Esophagus muscularis mucosa (tissue), 4 donors: ENCODE measurements around the gene RND1. TPM values are rescaled to one million over a fixed set of nuclear protein-coding genes. Genes with fewer than 3 reads are reported as not detected.

Experiments
- DNase-seq: peaks from one replicate; pipeline ENCODE4 v3.0.0-alpha.2; 2017; ENCODE audit errors: extremely low spot score
- H3K27ac ChIP-seq, 4 donors: fragments of 200-600 bp; sonication (generic); replicated peaks in 1 of 4; 1 replicate in 3 of 4; 2 replicates in 1 of 4; pipeline ENCODE4 v1.5.1; 2016 to 2019; ENCODE audit warnings: mild to moderate bottlenecking in 1 of 4
- H3K27me3 ChIP-seq, 4 donors: fragments of 200-600 bp; sonication (generic); one replicate each; pipeline versions ENCODE4 v1.5.1 to v1.6.0; 2016 to 2019
- H3K36me3 ChIP-seq, 4 donors: fragments of 200-600 bp; sonication (generic); one replicate each; pipeline ENCODE4 v1.5.1; 2016 to 2019
- H3K4me1 ChIP-seq, 4 donors: fragments of 200-600 bp; sonication (generic); one replicate each; pipeline ENCODE4 v1.5.1; 2016 to 2019
- H3K4me3 ChIP-seq, 4 donors: fragments of 200-600 bp; sonication (generic); 1 replicate in 2 of 4; 2 replicates in 2 of 4; pipeline ENCODE4 v1.5.1; 2016 to 2019; ENCODE audit warnings: mild to moderate bottlenecking in 4 of 4, moderate library complexity in 1 of 4
- H3K9me3 ChIP-seq, 4 donors: fragments of 200-600 bp; sonication (generic); 1 replicate in 3 of 4; 2 replicates in 1 of 4; pipeline ENCODE4 v1.5.1; 2016 to 2019
- EP300 ChIP-seq: sonication (generic); formaldehyde crosslinking; IDR thresholded peaks from one replicate; pipeline ENCODE4 v1.6.1; 2017; ENCODE audit warnings: antibody characterized with exemption
- POLR2A ChIP-seq: fragments of 450-650 bp; IDR thresholded peaks from one replicate; pipeline ENCODE4 v1.6.1; 2017; ENCODE audit warnings: antibody characterized with exemption, moderate library complexity, mild to moderate bottlenecking, low read depth
- POLR2AphosphoS5 ChIP-seq, 2 donors: sonication (generic); formaldehyde crosslinking; IDR thresholded peaks; one replicate each; pipeline ENCODE4 v1.6.1; 2017; ENCODE audit warnings: antibody characterized with exemption in 2 of 2
- whole genome bisulfite sequencing: methylation state at CpG from one replicate; pipeline ENCODE4 v1.1.5; 2018; 5-methylcytosine and 5-hydroxymethylcytosine counted together
- intact Hi-C: fragments of 100-400 bp; cut with DNase I; formaldehyde crosslinking; loops from one replicate; pipeline ENCODE4 v1.15.1; 2023
- total RNA-seq, 4 donors: library from RNA; depleted of rRNA; stranded (reverse); fragments of >200 nt; gene quantifications; one replicate each; pipeline versions ENCODE4 v1.1.0 to v1.2.1, GENCODE V29; 2016
- TF ChIP-seq, protein P1 (sequence below), 3 experiments: fragments of 200-600 bp in 2 of 3; fragments of 450-650 bp in 1 of 3; sonication (generic) in 2 of 3; IDR thresholded peaks; one replicate each; pipeline ENCODE4 v1.5.1; 2017 to 2019; ENCODE audit warnings: antibody characterized with exemption in 3 of 3, mild to moderate bottlenecking in 2 of 3, moderate library complexity in 1 of 3

Gene RND1
- total RNA-seq, 4 donors from 2014 or later = 0.29 to 6.5 (median 0.32) TPM; not detected in 1

DNA sequence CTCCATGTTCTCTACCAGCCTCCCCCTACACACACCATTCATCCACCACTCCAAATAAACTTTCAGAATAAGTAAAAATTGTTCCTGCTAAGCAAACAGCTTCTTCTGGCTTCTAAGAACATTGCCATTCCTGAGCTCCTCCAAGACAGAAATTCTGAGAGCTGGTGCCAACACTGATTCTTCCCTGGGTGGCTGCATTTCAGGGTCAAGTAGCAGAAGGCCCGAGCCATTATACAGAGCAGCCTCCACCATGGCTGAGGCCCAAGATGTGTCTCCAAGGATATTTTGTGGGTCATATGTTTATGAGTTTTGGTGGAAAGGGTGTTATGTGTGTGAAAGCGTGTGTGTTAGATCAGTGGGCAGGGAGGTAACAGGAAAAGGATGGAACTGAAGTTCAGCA, 3.5 kb upstream of the RND1 start:
- no peak overlapping the region for H3K4me3 ChIP-seq
- H3K36me3 ChIP-seq = no peaks in the 10 kb centered on the region
- no peak for TF ChIP-seq POLR2A
- TF ChIP-seq POLR2AphosphoS5 (IDR thresholded peaks at IDR 0.05) = no peak
- TF ChIP-seq EP300 = no peak
- no peak overlapping the region for H3K27ac ChIP-seq
- peaks cover 4 to 17% (median 16%) of the 10 kb centered on the region in 4 donors for H3K4me1 ChIP-seq
- WGBS = 67% methylated on average over 2 of the region's 2 CpGs
- intact Hi-C loops = no loop called here
- H3K27me3 ChIP-seq = peaks cover 0 to 9% (median 2%) of the 10 kb centered on the region in 4 donors
- no peak for DNase-seq
- H3K9me3 ChIP-seq = no peaks in the 10 kb centered on the region

DNA sequence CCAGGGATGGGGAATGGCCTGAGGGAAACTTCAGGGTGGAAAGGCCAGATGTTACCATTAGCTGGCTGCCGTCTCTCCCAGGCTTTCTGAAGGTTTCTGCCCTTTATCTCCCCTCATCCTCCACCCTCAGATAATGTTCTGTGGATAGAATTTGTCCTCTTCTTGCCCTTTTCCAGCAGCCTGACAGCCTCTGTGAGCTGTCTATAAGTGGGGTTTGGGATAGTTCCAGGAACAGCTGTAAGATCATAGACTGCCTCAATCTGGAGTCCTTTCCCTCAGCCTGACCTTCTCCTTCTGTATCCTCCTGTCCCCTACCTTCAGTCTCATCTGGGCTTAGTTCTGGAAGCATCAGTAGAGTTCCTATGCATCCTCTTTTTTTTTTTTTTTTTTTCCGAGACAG, 2.8 kb upstream of the RND1 start:
- no peaks in the 10 kb centered on the region for H3K9me3 ChIP-seq
- TF ChIP-seq, protein P1, sequence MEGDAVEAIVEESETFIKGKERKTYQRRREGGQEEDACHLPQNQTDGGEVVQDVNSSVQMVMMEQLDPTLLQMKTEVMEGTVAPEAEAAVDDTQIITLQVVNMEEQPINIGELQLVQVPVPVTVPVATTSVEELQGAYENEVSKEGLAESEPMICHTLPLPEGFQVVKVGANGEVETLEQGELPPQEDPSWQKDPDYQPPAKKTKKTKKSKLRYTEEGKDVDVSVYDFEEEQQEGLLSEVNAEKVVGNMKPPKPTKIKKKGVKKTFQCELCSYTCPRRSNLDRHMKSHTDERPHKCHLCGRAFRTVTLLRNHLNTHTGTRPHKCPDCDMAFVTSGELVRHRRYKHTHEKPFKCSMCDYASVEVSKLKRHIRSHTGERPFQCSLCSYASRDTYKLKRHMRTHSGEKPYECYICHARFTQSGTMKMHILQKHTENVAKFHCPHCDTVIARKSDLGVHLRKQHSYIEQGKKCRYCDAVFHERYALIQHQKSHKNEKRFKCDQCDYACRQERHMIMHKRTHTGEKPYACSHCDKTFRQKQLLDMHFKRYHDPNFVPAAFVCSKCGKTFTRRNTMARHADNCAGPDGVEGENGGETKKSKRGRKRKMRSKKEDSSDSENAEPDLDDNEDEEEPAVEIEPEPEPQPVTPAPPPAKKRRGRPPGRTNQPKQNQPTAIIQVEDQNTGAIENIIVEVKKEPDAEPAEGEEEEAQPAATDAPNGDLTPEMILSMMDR (IDR thresholded peaks at IDR 0.05) = no peak
- TF ChIP-seq POLR2AphosphoS5 (IDR thresholded peaks at IDR 0.05) (no peak), EP300 (no peak), POLR2A (no peak)
- no peak overlapping the region for H3K4me3 ChIP-seq
- intact Hi-C loops = no loop called here
- H3K36me3 ChIP-seq = no peaks in the 10 kb centered on the region
- H3K27ac ChIP-seq = no peak overlapping the region
- H3K4me1 ChIP-seq = peaks cover 4 to 17% (median 16%) of the 10 kb centered on the region in 4 donors
- no peak for DNase-seq
- H3K27me3 ChIP-seq = peaks cover 0 to 16% (median 2%) of the 10 kb centered on the region in 4 donors
- 92% methylated on average over 2 of the region's 2 CpGs for WGBS

DNA sequence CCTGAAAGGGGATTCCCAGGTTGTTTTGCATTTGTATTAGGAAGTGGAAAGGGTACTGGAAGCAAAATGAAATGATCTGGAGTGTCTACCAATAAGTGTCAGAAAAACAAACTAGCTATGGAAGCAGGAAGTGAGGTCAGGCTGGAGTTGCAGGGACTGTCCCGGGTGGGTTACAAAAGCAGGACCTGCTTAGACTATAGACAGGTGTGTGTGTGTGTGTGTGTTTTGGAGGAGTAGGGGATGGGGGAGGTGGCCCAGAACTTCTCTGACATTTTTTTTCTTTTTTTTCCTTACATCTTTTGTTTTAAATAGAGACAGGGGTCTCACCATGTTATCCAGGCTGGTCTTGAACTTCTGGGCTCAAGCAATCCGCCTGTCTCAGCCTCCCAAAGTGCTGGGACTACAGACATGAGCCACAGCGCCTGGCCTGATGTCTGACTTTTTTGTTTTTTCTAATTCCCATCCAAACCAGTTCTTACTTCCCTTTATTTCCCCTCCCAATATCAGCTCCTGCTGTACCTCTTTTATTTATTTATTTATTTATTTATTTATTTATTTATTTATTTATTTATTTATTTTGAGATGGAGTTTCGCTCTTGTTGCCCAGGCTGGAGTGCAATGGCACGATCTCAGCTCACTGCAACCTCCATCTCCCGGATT, 512 bp upstream of the RND1 start:
- TF ChIP-seq POLR2A (no peak), POLR2AphosphoS5 (IDR thresholded peaks at IDR 0.05) (no peak), EP300 (no peak)
- TF ChIP-seq, protein P1 (IDR thresholded peaks at IDR 0.05) = no peak
- 76% methylated on average over 6 of the region's 6 CpGs for WGBS
- Histone ChIP-seq H3K4me1 (peaks cover 4 to 17% (median 16%) of the 10 kb centered on the region in 4 donors), H3K9me3 (no peaks in the 10 kb centered on the region), H3K36me3 (peaks cover 0 to under 1% (median 0%) of the 10 kb centered on the region in 4 donors), H3K27me3 (peaks cover 0 to 37% (median 2%) of the 10 kb centered on the region in 4 donors), H3K4me3 (peak overlapping the region; percentile 60 to 75 (median 66)), H3K27ac (peak overlapping the region in 3 of 4 donors; percentile 35 to 53 (median 36))
- intact Hi-C loops = no loop called here
- DNase-seq = no peak

DNA sequence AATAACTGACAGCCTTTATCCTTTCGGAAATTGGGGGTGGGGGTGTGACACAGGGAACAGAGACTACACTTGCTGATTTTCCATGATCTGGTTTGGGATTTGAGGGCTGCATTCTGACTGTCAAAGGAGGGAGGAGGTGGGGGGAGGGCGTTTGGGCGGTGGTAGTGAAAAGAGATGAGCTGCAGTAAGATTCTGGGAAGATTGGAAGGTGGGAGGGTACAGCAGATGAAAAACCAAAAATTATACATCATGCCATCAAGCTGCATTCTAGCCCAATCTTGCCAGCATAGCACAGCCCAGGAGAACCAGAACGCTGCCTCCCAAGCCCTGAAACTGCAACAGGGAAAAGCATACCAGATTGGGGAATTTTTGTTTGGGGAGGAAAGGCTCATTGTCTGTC, 2.4 kb downstream of the RND1 start:
- intact Hi-C loops = no loop called here
- Histone ChIP-seq H3K27me3 (peaks cover 0 to 39% (median 2%) of the 10 kb centered on the region in 4 donors), H3K27ac (no peak overlapping the region), H3K9me3 (no peaks in the 10 kb centered on the region), H3K4me1 (peaks cover 4 to 17% (median 16%) of the 10 kb centered on the region in 4 donors), H3K4me3 (no peak overlapping the region), H3K36me3 (peaks cover 0 to 3% (median 0%) of the 10 kb centered on the region in 4 donors)
- WGBS = 62% methylated on average over 4 of the region's 4 CpGs
- TF ChIP-seq POLR2A = no peak
- no peak for TF ChIP-seq EP300
- no peak for DNase-seq

DNA sequence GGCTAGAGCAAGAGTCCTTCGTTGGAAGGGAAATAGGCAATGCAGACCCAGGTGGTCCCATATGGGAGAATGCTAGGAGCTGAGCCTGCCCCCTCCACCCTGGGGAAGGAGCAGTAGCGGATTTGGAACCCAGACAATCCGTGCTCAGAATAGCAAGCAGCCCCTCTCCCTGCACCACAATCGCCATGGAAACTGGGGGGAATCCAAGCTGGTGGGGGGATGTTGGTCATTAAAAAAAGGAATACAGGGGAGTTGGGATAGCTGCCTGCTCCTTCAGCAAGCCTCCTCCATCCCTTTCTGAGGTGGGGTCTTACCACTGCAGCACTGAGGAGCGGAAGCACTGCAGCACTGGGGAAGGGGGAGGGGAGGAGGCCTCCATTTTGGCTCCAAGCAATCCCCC, 2.9 kb downstream of the RND1 start:
- Histone ChIP-seq H3K9me3 (no peaks in the 10 kb centered on the region), H3K27me3 (peaks cover 0 to 39% (median 2%) of the 10 kb centered on the region in 4 donors), H3K4me1 (peaks cover 4 to 17% (median 16%) of the 10 kb centered on the region in 4 donors), H3K36me3 (peaks cover 0 to 5% (median 0%) of the 10 kb centered on the region in 4 donors), H3K27ac (no peak overlapping the region), H3K4me3 (no peak overlapping the region)
- WGBS = 67% methylated on average over 5 of the region's 5 CpGs
- intact Hi-C loops = no loop called here
- DNase-seq = no peak
- TF ChIP-seq, protein P1 (IDR thresholded peaks at IDR 0.05) = no peak
- TF ChIP-seq EP300 = no peak
- TF ChIP-seq POLR2A = no peak
- no peak for TF ChIP-seq POLR2AphosphoS5 (IDR thresholded peaks at IDR 0.05)
